ENCODE data around the gene MORC2.

MORC2 gene

GRCh38 chr22:30947173-30947815 is 21.3 kb downstream of the MORC2 start (continued):
- TF ChIP-seq, protein P1, sequence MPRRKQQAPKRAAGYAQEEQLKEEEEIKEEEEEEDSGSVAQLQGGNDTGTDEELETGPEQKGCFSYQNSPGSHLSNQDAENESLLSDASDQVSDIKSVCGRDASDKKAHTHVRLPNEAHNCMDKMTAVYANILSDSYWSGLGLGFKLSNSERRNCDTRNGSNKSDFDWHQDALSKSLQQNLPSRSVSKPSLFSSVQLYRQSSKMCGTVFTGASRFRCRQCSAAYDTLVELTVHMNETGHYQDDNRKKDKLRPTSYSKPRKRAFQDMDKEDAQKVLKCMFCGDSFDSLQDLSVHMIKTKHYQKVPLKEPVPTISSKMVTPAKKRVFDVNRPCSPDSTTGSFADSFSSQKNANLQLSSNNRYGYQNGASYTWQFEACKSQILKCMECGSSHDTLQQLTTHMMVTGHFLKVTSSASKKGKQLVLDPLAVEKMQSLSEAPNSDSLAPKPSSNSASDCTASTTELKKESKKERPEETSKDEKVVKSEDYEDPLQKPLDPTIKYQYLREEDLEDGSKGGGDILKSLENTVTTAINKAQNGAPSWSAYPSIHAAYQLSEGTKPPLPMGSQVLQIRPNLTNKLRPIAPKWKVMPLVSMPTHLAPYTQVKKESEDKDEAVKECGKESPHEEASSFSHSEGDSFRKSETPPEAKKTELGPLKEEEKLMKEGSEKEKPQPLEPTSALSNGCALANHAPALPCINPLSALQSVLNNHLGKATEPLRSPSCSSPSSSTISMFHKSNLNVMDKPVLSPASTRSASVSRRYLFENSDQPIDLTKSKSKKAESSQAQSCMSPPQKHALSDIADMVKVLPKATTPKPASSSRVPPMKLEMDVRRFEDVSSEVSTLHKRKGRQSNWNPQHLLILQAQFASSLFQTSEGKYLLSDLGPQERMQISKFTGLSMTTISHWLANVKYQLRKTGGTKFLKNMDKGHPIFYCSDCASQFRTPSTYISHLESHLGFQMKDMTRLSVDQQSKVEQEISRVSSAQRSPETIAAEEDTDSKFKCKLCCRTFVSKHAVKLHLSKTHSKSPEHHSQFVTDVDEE (CRISPR knock-in tag; IDR thresholded peaks at IDR 0.05): no peak

DNA sequence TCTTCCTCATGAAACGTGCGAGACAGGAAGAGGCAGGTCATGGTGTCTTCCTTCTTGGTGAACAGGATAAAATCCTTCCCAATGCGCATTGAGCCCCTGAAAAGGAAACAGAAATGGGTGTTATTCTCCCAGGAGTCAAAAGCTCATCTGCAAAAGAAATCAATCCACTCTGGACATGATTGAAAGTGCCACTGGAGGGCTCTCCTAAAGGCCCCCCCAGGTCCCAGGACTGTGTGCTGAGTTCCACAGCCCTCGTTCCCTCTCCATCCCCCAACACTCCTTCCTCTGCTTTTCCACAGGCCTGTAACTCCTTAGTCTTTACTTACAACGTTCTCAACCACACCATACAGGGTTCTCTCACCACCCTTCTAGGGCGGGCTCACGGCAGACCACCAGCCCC is 22.2 kb downstream of the MORC2 start:
- no peak for ATAC-seq
- no peak for TF ChIP-seq PPARA (CRISPR knock-in tag; IDR thresholded peaks at IDR 0.05; ENCODE audit: borderline replicate concordance)
- TF ChIP-seq ZFP30 (CRISPR knock-in tag; IDR thresholded peaks at IDR 0.05): no peak
- TF ChIP-seq PATZ1 (CRISPR knock-in tag; IDR thresholded peaks at IDR 0.05; ENCODE audit: borderline replicate concordance): no peak
- TF ChIP-seq TOX (CRISPR knock-in tag; IDR thresholded peaks at IDR 0.05; ENCODE audit: borderline replicate concordance): no peak
- TF ChIP-seq ZNF8 (CRISPR knock-in tag; IDR thresholded peaks at IDR 0.05): no peak
- no peak for TF ChIP-seq POU6F1 (CRISPR knock-in tag; IDR thresholded peaks at IDR 0.05; ENCODE audit: borderline replicate concordance, low read depth)
- TF ChIP-seq CREB5 (CRISPR knock-in tag; IDR thresholded peaks at IDR 0.05; ENCODE audit: low read depth): no peak
- no peak for TF ChIP-seq CSDC2 (CRISPR knock-in tag; IDR thresholded peaks at IDR 0.05)
- no peak for TF ChIP-seq ESRRG (CRISPR knock-in tag; IDR thresholded peaks at IDR 0.05)
- TF ChIP-seq, protein P2, sequence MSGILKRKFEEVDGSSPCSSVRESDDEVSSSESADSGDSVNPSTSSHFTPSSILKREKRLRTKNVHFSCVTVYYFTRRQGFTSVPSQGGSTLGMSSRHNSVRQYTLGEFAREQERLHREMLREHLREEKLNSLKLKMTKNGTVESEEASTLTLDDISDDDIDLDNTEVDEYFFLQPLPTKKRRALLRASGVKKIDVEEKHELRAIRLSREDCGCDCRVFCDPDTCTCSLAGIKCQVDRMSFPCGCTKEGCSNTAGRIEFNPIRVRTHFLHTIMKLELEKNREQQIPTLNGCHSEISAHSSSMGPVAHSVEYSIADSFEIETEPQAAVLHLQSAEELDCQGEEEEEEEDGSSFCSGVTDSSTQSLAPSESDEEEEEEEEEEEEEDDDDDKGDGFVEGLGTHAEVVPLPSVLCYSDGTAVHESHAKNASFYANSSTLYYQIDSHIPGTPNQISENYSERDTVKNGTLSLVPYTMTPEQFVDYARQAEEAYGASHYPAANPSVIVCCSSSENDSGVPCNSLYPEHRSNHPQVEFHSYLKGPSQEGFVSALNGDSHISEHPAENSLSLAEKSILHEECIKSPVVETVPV (CRISPR knock-in tag; IDR thresholded peaks at IDR 0.05): no peak
- no peak for TF ChIP-seq ISL1 (CRISPR knock-in tag; IDR thresholded peaks at IDR 0.05)

DNA sequence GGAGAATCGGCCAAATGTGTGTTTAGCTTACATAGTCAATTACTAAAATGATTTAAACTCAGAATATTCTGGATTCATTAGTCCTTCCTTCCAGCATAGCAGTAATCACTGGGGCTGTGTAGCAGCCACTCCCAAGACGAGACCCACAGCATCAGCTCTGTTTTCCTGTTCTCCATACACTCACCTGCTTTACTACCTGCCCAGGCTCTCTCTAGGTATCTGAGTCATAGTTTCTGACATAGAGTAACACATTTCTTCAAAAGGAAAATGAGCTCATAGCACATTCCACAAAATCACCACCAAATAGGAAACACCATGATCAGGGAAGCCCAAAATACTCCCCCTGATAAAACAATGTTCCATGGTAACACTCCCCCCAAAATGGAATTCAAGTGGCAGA is 22.9 kb downstream of the MORC2 start:
- no peak for ATAC-seq
- TF ChIP-seq, protein P1 (CRISPR knock-in tag; IDR thresholded peaks at IDR 0.05): no peak
- TF ChIP-seq SNAI2 (CRISPR knock-in tag; IDR thresholded peaks at IDR 0.05) (no peak), CREB5 (CRISPR knock-in tag; IDR thresholded peaks at IDR 0.05; ENCODE audit: low read depth) (no peak), TCF4 (CRISPR knock-in tag; IDR thresholded peaks at IDR 0.05; ENCODE audit: borderline replicate concordance) (no peak), GLIS3 (CRISPR knock-in tag; IDR thresholded peaks at IDR 0.05) (no peak), ZNF565 (CRISPR knock-in tag; conservative IDR thresholded peaks at IDR 0.05; ENCODE audit: low read depth) (no peak), ZFP30 (CRISPR knock-in tag; IDR thresholded peaks at IDR 0.05) (no peak), ZFP3 (CRISPR knock-in tag; IDR thresholded peaks at IDR 0.05) (no peak), PPARA (CRISPR knock-in tag; IDR thresholded peaks at IDR 0.05; ENCODE audit: borderline replicate concordance) (no peak), BACH2 (CRISPR knock-in tag; IDR thresholded peaks at IDR 0.05; ENCODE audit: borderline replicate concordance) (no peak), POU6F1 (CRISPR knock-in tag; IDR thresholded peaks at IDR 0.05; ENCODE audit: borderline replicate concordance, low read depth) (no peak), ZNF70 (CRISPR knock-in tag; IDR thresholded peaks at IDR 0.05) (no peak), RARB (CRISPR knock-in tag; IDR thresholded peaks at IDR 0.05) (no peak)
